Ishikawa (cell line): ENCODE measurements around the gene PCNX4.

Source experiments
- CEBPB ChIP-seq: IDR thresholded peaks from 2 replicates; pipeline ENCODE4 v1.6.1; 2012
- CREB1 ChIP-seq: IDR thresholded peaks from 2 replicates; pipeline ENCODE4 v1.6.1; 2012; ENCODE audit warnings: low read depth
- EGR1 ChIP-seq: IDR thresholded peaks from 2 replicates; pipeline ENCODE4 v1.6.1; 2012
- EP300 ChIP-seq: IDR thresholded peaks from 2 replicates; pipeline ENCODE4 v1.6.1; 2012; ENCODE audit warnings: borderline replicate concordance
- FOXM1 ChIP-seq: IDR thresholded peaks from 2 replicates; pipeline ENCODE4 v1.6.1; 2012; ENCODE audit warnings: low read depth, borderline replicate concordance
- MAX ChIP-seq: IDR thresholded peaks from 2 replicates; pipeline ENCODE4 v1.6.1; 2012
- NFIC ChIP-seq: IDR thresholded peaks from 2 replicates; pipeline ENCODE4 v1.6.1; 2012
- RAD21 ChIP-seq: IDR thresholded peaks from 2 replicates; pipeline ENCODE4 v1.6.1; 2012; ENCODE audit warnings: low read depth
- REST ChIP-seq: IDR thresholded peaks from 2 replicates; pipeline ENCODE4 v1.6.1; 2012; ENCODE audit warnings: low read depth, mild to moderate bottlenecking
- TAF1 ChIP-seq: IDR thresholded peaks from 2 replicates; pipeline ENCODE4 v1.6.1; 2012; ENCODE audit warnings: low read depth, mild to moderate bottlenecking
- TEAD4 ChIP-seq: IDR thresholded peaks from 2 replicates; pipeline ENCODE4 v1.6.1; 2012
- USF1 ChIP-seq: IDR thresholded peaks from 2 replicates; pipeline ENCODE4 v1.6.1; 2012
- YY1 ChIP-seq: IDR thresholded peaks from 2 replicates; pipeline ENCODE4 v1.6.1; 2012; ENCODE audit warnings: low read depth
- ZBTB7A ChIP-seq: IDR thresholded peaks from 2 replicates; pipeline ENCODE4 v1.6.1; 2012; ENCODE audit warnings: low read depth

- TF ChIP-seq ZBTB7A (no peak), TAF1 (no peak), EP300 (no peak), USF1 (no peak), EGR1 (no peak), YY1 (no peak), NFIC (no peak), MAX (no peak), RAD21 (peak; percentile 22; the same call in 1 of the 2 replicates), REST (no peak), CEBPB (no peak), CREB1 (no peak), TEAD4 (no peak), FOXM1 (no peak)
Measured at GRCh38 chr14:60188115-60188514, 96.4 kb downstream of the PCNX4 start.
